HG03520 (cell line): ENCODE results near the gene INPP5F.
"Not testable (repeated sequence)": the region's sequence is repeated elsewhere in the genome, so short reads cannot be mapped to it uniquely, and the experiment has no call there.

ENCODE experiments used
- ATAC-seq: cut with Tn5 transposase; IDR thresholded peaks from one replicate; pipeline ENCODE4 v1.9.1; 2021; ENCODE audit warnings: mild to moderate bottlenecking, moderate library complexity; ENCODE audit not compliant: unreplicated experiment

Gene INPP5F

DNA sequence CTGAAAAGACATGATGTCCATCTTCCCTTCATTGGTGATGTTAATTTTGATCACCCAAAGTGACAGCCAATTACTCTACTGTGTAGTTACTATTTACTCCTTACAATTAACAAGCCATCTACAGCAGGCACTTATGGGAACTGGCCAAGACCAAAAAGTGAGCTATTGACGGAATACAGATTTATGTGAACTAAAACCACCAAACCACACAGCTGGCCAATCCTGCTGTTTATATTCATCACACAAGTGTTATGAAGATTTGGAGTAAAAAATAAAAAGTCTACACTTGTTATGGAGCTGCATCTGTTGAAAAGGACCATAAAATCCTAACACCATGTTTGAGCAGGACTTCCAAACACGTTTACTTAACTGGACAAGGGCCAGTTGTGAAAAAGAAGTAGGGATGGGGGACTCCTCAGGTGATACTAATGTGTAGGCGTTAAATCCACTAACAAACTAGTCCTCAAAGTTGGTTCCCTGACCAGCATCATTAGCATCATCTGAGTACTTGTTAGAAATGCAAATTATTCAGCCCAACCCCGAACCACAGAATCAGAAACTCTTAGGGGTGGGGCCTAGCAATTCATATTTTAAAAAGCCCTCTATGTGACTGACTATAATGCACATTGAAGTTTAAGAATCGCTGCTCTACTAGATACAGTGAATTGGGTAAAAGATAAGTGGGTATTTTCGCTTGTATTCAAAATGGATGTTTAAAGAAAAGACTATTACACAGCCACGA lies 135.2 kb downstream of the INPP5F start:
- ATAC-seq: peak; percentile 56

DNA sequence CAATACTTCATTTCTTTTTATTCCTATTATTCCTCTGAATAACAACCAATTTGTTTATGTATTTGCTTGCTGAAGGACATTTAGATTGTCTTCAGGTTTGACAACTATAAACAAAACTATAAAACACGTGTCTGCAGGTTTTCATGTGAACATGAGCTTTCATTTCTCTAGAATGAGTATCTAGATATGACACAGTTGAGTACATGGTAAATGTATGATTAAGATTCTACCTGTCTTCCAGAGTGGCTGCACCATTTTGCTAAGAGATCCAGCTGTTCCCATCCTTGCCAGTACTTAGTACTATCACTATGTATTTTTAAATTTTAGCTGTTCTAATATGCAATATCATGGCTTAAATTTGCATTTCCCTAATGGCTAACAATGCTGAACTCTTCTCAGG lies 136.7 kb downstream of the INPP5F start:
- ATAC-seq: no peak

- ATAC-seq: no peak
Measured at GRCh38 chr10:119863951-119864565, 138.2 kb downstream of the INPP5F start.

GRCh38 chr10:119865699-119866240 lies 139.9 kb downstream of the INPP5F start:
- ATAC-seq: no peak

GRCh38 chr10:119867317-119867716 lies 141.5 kb downstream of the INPP5F start:
- ATAC-seq: no peak

GRCh38 chr10:119869398-119869797 lies 143.5 kb downstream of the INPP5F start:
- ATAC-seq: not testable (repeated sequence)

GRCh38 chr10:119871881-119872609 lies 146.2 kb downstream of the INPP5F start:
- peak; percentile 20 for ATAC-seq

DNA sequence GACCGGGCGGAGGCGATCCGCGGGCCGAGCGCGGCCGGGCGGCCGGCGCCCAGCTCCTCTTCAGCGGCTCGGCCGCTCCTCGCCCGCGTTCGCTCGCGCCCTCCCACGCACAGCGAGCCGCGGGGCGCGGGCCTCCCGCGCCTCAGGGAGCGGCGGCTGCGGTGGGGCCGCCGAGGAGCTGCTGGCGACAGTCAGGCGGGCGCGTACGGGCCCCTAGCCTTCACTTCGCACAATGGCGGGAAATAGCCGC lies 146.7 kb downstream of the INPP5F start, which contains the start of gene MCMBP:
Gene MCMBP, minus strand, starts transcription at position 234 of the 250 bp plus-strand sequence. CDS start 259 bp downstream, outside the sequence.
- no peak for ATAC-seq

- ATAC-seq: peak; percentile 85
Measured at GRCh38 chr10:119872860-119873681, 147.2 kb downstream of the INPP5F start.

- no peak for ATAC-seq
Measured at GRCh38 chr10:119878524-119878923, 152.7 kb downstream of the INPP5F start.
